Mammary epithelial cell (primary cell): ENCODE results near the gene HLCS.

Experiments used
- CTCF ChIP-seq, 2 donors: IDR thresholded peaks in 1 of 2; conservative IDR thresholded peaks in 1 of 2; 2 replicates each; pipeline ENCODE4 v1.5.1; 2011 to 2012; ENCODE audit warnings: inconsistent platforms in 2 of 2, low read length in 2 of 2, mild to moderate bottlenecking in 2 of 2, control low read depth in 1 of 2, low read depth in 1 of 2; ENCODE audit not compliant: insufficient read depth in 1 of 2; ENCODE audit errors: extremely low read depth in 1 of 2
- EZH2 ChIP-seq: IDR thresholded peaks from 2 replicates; pipeline ENCODE4 v1.6.1; 2012; ENCODE audit warnings: low read length, inconsistent platforms, borderline replicate concordance

DNA sequence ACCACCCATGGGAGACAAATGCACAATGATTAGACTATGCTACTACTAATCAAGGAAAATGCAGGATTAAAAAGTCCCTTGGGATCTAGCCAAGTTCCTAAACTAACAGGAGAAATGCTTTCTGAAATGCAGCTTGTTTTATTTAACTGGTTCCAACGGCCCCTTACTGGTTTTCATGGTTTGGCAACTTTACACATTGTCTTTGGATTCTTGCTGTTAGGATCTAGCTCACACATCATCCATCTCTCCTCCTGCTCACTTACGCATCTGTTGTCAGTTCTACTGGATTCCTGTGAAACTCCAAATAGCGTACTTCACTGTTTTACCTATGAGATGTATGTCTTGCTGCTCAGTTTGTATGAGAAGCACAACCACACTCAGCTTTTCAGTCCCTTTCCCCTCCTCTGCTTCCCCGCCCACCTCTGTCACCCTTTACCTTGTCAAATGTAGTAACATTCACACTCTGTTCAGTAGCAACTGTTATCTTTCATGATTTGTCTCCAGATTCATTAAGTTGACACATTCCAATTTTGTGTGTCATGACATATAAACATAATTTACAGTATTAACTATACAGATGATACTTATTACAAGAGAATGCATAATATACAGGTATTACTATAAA, 137.5 kb downstream of the HLCS start:
- TF ChIP-seq CTCF (conservative IDR thresholded peaks at IDR 0.05 in 1 of 2, IDR thresholded peaks at IDR 0.05 in 1 of 2; ENCODE audit: extremely low read depth in 1 of 2, insufficient read depth in 1 of 2, low read depth in 1 of 2, low read length in 2 of 2) (no peak), EZH2 (no peak)
